HG03460 (cell line): Measurements from ENCODE around the gene SCN3A.

Experiments used
- ATAC-seq: cut with Tn5 transposase; IDR thresholded peaks from one replicate; pipeline ENCODE4 v1.9.1; 2021; ENCODE audit not compliant: unreplicated experiment

The SCN3A gene

DNA sequence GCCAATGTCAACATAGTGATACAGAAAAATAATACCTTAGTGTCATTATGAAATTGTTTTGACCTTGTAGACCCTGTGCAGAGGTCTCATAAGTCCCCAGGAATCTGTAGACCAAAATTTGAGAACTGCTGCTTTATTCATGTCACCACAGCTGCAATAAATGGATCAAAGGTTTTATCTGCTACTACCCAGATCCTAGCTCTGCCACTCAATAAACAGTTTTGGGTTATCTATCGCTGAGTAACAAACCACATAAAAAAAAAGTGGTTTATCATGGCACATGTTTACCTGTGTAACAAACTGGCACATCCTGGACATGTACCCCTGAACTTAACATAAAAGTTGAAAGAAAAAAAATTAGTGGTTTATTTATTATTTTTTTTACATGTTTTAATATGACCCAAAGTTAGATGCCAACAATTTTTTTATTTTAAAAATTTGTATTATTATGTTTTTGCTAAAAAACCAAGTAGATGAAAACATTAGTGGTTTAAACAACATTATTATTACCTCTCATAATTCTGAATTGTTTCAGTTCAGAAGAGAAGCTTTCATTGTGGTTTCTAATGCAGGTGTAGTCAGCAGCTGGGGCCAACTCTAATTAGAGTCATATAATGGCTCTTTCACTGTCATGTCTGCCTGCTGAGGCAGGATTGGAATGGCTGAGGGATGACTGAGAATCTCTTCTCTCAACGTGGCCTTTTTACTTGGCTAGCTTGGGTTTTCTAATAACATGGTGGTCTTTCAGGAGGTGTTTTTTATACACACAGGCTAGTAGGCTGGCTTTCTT is 145.2 kb downstream of the SCN3A start:
- no peak for ATAC-seq

DNA sequence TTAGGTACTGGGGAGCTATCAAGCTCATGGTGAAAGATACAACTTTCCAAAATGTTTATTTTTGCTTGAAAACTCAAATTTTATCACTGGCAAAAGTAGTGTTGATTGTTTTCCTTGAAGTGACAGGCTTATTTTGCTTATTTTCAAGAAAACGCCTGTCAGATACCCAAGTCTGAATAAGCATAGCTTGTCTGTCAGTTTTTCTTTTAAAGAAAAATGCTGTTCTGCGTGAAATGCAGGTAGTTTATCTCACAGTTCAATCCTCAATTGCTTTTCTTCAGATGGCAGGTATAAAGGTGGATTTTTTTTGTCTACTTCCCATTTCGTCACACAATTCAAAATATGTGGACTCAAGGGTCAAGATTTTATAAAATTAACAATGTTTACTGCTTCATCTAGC is 145.9 kb downstream of the SCN3A start:
- ATAC-seq = no peak

DNA sequence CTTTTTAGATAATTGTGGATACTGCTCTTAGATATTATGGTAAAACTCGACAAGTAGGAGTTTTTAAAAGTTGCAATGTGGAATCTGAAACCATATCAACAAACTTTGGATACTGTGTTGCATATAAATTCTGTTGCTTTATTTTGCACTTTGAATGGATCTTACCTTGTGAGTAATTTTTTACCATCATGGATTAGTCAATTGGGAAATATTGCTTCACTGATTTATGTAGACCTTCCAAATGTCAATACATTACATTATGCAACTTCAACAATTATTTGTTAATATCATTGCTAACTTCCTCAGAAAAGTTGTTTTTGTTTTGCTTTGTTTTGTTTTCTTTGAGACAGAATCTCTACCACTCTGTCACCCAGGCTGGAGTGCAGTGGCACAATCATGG is 146.5 kb downstream of the SCN3A start:
- no peak for ATAC-seq

DNA sequence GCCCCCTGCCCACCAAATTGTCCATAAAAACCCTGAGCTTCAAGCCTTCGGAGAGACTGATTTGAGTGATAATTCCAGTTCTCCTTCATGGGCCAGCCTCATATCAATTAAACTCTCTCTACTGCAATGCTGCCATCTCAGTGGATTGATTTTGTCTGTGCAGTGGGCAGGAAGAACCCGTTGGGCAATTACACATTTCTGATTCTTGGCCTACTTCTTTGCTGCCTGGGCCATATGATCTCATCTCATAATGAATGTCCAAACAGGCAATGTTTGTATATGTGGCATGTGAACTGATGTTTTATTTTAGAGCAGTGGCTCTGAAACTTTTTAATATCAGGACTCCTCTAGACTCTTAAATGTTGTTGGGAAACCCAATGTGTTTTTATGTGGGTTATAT is 147.3 kb downstream of the SCN3A start:
- ATAC-seq = no peak

DNA sequence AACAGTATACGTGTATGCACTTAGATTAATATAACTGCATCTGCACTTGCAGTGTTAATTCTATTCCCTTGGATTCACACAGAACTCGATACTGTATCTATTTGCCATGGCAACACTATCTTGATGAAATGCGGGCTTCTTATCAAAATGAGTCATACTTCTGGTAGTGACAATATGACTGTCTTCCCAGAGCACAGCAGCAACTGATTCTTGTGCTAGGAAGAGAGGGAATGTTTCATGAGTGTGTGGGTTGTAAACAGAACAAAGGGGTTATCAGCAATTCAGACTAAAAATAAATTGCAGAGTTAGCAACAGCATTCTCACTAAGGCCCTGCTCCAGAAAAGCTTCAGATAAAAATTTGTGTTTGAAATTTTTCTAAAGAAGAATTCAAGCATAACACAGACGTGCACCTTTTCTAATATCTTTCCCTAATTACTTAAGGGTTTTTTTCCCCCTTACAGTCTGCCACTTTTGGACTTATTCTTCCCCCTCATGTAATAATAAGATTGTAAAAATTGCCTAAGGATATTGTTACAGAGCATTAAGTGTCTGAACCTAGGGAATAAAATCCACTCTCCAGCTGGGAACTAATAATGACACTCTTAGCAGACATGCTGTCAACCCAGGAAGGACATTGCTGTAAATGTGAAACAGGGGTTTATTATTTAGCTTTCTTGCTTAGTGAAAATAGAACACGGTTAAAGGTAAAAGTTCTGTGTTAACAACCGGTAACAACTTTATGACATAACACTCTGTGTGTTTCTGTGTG is 148.6 kb downstream of the SCN3A start:
- no peak for ATAC-seq

DNA sequence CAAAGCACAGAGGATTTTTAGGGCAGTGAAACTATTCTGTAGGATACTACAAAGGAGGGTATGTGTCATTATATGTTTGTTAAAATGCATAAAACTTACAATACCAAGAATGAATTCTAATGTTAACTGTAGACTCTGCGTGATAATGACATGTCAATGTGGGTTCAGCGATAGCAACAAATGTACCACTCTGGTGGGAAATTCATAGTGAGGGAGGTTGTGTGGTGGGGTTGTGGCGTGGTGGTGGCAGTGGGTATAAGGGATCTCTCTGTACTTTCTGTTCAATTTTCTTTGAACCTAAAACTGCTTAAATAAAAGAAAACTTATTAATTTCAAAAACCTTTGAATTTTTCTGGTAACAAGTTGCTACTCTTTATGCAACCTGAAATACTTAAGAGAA is 149.2 kb downstream of the SCN3A start:
- ATAC-seq = no peak

DNA sequence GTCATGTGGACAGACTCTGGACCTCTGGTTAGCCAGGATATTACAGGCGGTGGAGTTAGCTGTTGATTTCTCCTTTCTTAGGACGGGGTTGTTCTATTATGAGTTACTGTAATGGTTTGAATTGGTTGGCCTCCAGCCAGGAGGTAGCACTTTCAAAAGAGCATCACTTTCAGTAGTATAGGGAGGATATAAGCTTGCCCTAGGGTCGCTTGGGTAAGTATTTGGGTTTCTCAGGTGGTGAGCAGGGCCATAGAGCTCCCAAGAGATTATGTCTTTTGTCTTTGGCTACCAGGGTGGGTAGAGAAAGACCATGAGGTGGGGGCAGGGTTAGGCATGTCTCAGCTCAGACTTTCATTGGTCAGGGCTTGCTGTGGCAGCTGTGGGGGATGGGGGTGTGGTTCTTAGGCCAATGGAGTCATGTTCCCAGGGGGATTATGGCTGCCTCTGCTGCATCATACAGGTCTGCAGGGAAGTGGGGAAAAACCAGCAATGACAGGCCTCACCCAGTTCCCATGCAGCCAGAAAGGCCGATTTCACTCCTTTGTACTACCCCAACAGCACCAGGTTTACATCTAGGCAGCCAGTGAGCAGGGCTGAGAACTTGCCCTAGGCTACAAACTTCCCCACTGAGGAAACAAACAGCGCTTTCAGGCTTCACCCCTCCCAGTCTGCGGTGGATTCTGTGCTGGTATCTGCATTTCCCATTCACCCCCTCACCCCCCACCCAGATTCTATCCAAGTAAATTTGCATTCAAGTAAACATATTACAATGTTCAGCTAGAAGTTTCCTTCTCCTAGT is 159.1 kb downstream of the SCN3A start:
- ATAC-seq = no peak
